Hematopoietic multipotent progenitor cell treated with erythropoietin and hydrocortisone succinate and interleukin-3 and kit ligand, for 4 days (in vitro differentiated cells): ENCODE data around the gene HAX1.
"Not testable (repeated sequence)": the region's sequence is repeated elsewhere in the genome, so short reads cannot be mapped to it uniquely, and the experiment has no call there.

Source experiments
- DNase-seq: peaks from one replicate; pipeline ENCODE4 v3.0.0-alpha.2; 2015

Gene HAX1

GRCh38 chr1:154272217-154272998 is at the start of gene HAX1:
HAX1 (plus strand) TSS chr1:154272629; CDS start chr1:154272724, 95 bp downstream.
- DNase-seq: peak; percentile 99

- no peak for DNase-seq
Observed at GRCh38 chr1:154222918-154223317, 49.5 kb upstream of the HAX1 start.

- DNase-seq: no peak
Observed at GRCh38 chr1:154223621-154224020, 48.8 kb upstream of the HAX1 start.

DNA sequence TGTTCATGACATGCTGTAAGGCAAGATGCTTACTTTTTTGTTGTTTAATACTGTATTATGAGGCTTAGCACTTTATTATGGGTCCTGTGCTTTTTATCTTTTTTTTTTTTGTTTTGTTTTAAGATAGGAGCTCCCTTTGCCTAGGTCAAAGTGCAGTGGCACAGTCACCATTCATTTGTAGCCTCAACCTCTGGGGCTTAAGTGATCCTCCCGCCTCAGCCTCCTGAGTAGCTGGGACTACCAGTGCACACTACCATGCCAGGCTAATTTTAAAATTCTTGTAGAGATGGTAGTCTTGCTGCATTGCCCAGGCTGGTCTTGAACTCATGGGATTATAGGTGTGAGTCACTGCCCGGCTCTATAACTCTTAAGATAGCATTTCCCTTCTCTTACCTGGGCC is 47.1 kb upstream of the HAX1 start:
- no peak for DNase-seq

DNA sequence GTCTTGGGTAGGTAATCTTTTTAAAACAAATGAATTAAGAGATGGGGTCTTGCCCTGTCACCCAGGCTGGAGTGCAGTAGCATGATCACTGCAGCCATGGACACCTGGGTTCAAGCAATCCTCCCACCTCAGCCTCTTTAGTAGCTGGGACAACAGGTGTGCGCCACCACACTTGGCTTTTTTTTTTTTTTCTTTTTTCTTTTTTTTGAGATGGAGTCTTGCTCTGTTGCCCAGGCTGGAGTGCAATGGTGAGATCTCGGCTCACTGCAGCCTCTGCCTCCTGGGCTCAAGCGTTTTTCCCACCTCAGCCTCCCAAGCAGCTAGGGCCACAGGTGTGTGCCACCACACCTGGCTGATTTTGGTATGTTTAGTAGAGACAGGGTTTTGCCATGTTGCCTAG is 41.3 kb upstream of the HAX1 start:
- DNase-seq: not testable (repeated sequence)

DNA sequence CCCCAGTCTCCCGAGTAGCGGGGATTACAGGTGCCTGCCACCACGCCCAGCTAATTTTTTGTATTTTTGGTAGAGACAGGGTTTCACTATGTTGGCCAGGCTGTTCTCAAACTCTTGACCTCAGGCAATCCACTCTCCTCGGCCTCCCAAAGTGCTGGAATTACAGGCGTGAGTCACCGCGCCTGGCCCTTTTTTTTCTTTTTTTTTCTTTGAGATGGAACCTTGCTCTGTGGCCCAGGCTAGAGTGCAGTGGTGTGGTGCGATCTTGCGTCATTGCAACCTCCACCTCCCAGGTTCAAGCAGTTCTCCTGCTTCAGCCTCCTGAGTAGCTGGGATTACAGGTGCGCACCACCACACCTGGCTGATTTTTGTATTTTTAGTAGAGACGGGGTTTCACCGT is 39.3 kb upstream of the HAX1 start:
- DNase-seq: not testable (repeated sequence)

GRCh38 chr1:154236855-154237254 is 35.6 kb upstream of the HAX1 start:
- no peak for DNase-seq

DNA sequence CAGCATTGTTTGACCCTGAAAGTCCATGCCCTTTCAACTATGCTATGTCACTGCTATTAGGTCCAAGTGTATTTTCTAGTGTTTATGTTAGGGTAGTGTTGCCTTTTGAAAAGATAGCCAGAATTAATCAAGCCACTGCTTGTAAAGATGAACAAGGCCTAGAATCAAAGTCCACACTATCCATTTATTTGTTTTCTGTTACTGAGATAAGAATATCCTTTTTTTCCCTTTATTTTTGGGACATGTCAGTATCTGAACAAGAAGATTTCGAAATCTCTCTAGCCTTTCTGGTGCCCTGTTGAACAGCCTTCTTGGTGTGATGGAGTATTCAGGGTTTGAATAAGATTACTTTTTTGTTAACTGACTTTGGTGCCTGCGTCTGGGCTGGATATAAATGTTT is 35.0 kb upstream of the HAX1 start:
- DNase-seq: no peak

GRCh38 chr1:154237880-154238506 is 34.4 kb upstream of the HAX1 start:
- DNase-seq: no peak

DNA sequence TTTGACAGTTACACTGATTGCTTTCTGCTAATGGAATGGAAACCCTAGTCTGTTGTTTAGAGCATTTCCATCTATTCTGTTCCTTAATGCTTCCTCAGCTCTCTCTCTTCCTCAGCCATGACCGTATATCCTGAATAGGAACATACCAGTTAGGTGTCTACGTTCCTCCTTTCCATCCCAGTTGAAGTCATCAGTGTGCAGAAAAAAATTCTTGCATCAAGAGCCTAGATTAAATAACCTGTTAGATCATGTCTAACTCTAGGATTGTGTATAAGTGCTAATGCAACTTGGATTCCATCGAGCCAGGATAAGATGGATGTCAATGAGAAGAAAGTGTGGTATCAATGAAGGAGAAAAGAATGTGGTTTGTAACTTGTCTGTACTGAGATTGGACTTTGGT is 32.9 kb upstream of the HAX1 start:
- no peak for DNase-seq

DNA sequence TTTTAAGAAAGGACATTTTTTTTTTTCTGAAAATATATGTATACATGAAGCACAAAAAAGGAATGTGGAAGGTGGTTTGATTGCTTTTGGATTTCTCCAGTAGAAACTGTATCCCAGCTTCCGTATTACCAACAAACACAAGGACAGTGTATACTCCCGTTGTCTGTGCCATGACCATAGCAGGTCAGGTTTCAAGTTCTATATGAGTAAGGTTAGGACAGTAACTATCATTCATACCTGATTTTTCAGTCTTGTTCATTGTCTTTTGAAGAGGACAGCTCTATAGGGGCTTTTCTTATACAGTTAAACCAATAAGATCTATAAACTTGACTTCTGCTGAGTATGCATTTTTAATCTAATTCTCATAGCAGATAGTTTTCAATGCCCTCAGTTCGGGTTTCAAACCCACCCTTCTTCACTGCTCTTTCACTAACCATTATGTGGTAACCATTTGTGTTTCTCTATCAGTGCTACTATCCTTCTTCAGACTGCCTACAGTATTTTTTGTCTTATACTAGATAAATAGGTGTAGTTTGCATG is 32.1 kb upstream of the HAX1 start:
- no peak for DNase-seq

DNA sequence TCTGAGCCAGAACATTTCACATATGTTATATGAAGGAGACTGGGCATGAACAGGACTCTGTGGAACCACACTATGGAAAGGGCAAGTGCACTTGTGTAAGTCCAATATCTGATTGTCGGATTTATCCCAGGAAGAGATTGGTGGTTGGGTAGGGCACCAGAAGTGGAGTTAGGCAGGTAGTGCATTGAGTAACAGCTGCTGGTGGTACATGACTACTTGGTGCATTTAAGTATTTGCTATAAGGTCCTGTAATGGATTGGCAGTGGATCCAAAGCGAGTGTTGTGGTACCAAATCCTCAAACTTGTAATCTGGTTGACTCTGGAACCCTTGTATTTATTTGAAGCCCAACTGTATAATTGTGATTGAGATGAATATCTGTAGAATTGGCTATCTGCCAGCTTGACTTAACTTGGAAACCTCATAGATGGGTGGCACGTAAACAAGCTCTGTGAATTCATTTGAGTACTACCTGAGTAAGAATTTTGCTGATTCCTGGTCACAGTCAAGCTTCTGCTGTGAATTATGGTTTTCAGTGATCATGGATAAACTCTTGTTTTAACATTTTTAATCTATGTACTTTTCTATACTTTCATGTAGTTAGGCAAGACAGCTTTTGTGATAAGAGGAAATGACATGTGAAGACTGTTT is 30.6 kb upstream of the HAX1 start:
- DNase-seq: peak; percentile 38

GRCh38 chr1:154253671-154254070 is 18.8 kb upstream of the HAX1 start:
- DNase-seq: no peak

DNA sequence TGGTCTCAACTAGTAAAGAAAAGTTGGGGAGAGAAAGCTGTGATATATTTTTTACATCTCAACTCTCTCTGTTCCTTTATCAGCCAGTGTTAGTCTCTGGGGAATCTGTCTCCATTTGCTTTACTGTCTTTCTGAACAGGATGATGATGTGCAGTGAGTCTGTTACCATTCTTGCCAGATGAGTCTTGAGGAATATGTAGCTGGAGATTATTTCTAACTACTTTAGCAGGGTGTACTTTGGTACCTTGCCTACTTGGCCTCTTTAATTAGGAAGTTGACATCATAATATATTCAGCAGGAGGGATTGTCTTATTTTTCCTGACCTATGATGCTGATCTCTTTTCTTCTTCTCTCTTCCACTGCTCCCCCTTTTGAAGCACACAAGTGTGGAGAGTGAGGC is 15.7 kb upstream of the HAX1 start:
- DNase-seq: no peak

DNA sequence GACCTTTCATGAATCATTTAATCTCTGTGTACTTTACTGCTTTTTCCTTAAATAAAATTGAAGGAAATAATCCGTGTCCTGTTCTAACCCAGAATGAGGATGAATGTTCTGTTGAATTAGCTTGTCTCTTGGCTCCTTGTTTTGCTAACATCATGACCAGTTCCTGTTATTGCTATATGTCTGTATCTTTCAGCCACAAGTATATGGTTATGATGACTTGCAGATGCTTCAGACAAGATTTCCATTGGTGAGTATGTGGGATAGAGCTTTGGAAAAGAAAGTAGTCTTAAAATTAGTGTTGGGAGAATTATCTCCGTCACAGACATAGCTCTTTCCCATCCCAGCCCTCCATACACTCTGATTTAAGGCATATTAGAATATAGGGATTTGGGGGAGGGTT is 13.6 kb upstream of the HAX1 start:
- DNase-seq: no peak

- DNase-seq: no peak
Observed at GRCh38 chr1:154260127-154260526, 12.3 kb upstream of the HAX1 start.

GRCh38 chr1:154263465-154264332 is 8.7 kb upstream of the HAX1 start:
- DNase-seq: peak; percentile 33

DNA sequence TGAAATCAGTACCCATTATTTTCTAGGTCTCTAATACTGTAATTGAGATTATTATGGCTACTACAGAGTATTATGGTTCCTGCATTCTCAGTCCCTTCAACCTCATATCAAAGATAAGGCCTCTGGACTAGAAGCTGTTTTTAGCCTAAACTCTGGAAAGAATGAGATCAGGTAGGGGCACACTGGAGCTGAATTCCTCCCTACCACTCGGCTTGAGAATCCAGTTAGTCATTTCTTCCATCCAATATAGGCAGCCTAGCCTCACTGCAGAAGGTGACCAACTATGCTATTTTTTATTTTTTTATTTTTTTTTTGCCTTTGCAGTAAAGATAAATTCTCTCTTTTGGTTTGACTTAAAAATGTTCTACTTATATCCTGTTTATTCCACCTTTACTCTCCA is 8.0 kb upstream of the HAX1 start:
- DNase-seq: no peak

- no peak for DNase-seq
Observed at GRCh38 chr1:154265586-154265985, 6.8 kb upstream of the HAX1 start.

DNA sequence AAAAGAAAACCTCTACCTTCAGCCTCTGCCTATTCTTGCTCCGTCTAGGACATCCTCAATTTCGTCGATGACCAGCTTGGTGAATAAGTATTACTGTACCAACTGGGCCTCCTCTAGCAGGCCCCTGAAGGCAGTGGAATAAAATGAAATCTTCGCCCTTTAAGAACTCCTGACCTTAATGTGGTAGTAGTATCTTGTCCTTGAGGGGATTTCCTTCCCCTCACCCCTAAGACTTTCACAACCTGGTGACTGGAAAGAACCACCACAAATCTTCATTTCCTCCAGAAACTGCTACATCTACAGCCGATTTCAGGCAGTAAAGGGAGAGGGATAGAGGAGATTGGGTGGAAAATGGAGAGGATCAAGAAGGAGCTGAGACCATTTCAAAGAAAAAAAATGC is 1.6 kb upstream of the HAX1 start:
- no peak for DNase-seq

DNA sequence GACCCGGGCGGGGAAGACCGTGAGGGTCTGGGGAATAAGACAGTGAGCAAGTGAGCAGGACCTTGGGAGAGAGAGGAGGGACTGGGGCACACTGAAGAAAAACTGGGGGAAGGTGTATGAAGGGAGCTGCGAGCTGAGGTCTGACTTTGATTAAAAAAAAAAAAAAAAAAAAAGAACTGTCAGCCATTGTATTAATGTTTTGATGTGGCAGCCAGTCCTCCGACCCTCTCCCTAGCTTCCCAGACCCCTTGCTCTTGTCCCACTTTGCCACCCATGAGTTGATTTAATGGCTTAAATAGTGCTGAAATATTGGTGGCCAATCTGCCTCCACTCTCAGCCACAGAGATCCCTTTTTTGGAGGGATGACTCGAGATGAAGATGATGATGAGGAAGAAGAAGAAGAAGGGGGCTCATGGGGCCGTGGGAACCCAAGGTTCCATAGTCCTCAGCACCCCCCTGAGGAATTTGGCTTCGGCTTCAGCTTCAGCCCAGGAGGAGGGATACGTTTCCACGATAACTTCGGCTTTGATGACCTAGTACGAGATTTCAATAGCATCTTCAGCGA is 652 bp downstream of the HAX1 start:
- no peak for DNase-seq

DNA sequence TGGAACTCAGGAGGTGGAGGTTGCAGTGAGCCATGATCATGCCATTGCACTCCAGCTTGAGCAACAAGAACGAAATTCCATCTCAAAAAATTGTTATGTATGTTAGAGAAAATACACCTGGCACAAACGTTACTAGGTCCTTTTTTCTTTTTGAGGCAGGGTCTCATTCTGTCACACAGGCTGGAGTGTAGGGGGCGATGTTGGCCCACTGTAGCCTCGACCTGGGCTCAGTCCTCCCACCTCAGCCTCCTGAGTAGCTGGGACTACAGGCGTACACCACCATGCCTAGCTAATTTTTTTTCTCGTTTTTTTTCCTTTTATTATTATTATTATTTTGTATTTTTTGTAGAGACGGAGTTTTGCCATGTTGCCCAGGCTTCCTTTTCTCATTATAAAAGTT is 4.4 kb downstream of the HAX1 start:
- DNase-seq: peak; percentile 53

- DNase-seq: not testable (repeated sequence)
Observed at GRCh38 chr1:154287591-154287990, 15.2 kb downstream of the HAX1 start.
